HUES64 (cell line): Measurements from ENCODE around the gene CD9.

Source experiments
- H3K27ac ChIP-seq: 2 replicates; pipeline ENCODE4 v1.7.0; 2013; ENCODE audit warnings: low read depth, low read length, inconsistent platforms
- H3K27me3 ChIP-seq: 2 replicates; pipeline ENCODE4 v1.6.1; 2013; ENCODE audit warnings: mild to moderate bottlenecking, low read length; ENCODE audit not compliant: insufficient read depth
- H3K36me3 ChIP-seq: 2 replicates; pipeline ENCODE4 v1.6.1; 2013; ENCODE audit warnings: mild to moderate bottlenecking, low read length; ENCODE audit not compliant: insufficient read depth
- H3K4me1 ChIP-seq: 2 replicates; pipeline ENCODE4 v1.6.1; 2013; ENCODE audit warnings: mild to moderate bottlenecking, low read length, moderate library complexity; ENCODE audit not compliant: insufficient read depth
- H3K4me3 ChIP-seq: 2 replicates; pipeline ENCODE4 v1.5.1; 2013; ENCODE audit warnings: mild to moderate bottlenecking, low read length, moderate library complexity
- H3K9ac ChIP-seq: 2 replicates; pipeline ENCODE4 v1.6.1; 2013; ENCODE audit warnings: mild to moderate bottlenecking, low read depth, low read length
- H3K9me3 ChIP-seq: 2 replicates; pipeline ENCODE4 v1.6.1; 2013; ENCODE audit warnings: low read depth, low read length; ENCODE audit not compliant: insufficient read depth
- WGBS: fragments of 150-250, 120-280 bp; methylation state at CpG from one replicate; pipeline ENCODE4 v1.1.7; 2013; ENCODE audit warnings: missing lambda C conversion rate; 5-methylcytosine and 5-hydroxymethylcytosine counted together

Gene CD9

GRCh38 chr12:6166808-6167207 is 33.4 kb upstream of the CD9 start:
- no peak overlapping the region for H3K4me3 ChIP-seq
- no peaks in the 10 kb centered on the region for H3K9me3 ChIP-seq
- H3K9ac ChIP-seq, result no peak overlapping the region
- no peaks in the 10 kb centered on the region for H3K27me3 ChIP-seq
- 93% methylated on average over 6 of the region's 6 CpGs for WGBS
- no peaks in the 10 kb centered on the region for H3K36me3 ChIP-seq
- H3K27ac ChIP-seq, result no peak overlapping the region
- no peaks in the 10 kb centered on the region for H3K4me1 ChIP-seq

DNA sequence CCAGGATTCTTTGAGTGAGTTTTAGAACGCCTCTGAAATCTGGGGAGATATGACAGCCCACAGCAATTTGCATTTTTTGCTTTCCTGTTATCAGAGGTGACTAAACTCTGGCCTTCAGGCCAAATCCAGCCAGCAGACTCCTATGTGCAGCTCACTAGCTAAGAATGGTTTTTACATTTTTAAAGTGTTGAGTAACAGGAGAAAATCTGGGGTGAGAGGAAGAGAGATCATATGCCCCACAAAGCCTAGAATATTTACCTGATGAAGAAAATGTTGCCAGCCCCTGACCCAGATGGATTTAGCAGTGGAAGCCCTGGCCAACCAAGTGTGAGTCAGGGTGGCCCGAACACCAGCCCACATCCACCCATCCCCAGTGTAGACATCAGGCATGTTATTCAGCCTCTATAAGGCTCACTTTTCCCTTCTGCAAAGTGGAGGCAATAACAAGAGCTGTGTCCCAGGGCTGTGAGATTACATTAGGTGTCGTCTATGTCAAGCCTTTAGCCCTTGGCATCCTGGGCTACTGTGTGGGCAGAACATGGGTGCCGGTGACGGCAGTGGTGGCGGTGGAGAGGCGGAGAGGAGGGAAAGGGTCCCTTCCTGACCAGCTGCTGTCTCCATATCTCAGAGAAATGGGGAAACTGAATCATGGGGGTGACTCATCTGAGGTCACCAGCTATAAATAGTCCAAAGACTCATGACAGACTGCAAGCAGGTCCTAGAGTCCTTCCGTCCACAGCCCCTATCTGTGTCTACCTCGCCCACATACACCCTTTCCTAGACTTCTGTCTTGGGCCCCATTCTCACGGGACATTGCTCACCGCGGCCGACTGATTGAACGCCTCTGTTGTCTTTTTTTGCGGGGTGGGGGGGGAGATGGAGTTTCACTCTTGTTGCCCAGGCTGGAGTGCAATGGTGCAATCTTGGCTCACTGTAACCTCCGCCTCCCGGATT is 32.6 kb upstream of the CD9 start:
- 94% methylated on average over 17 of the region's 17 CpGs for WGBS
- Histone ChIP-seq H3K4me1 (no peaks in the 10 kb centered on the region), H3K27me3 (no peaks in the 10 kb centered on the region), H3K9me3 (no peaks in the 10 kb centered on the region), H3K4me3 (no peak overlapping the region), H3K36me3 (no peaks in the 10 kb centered on the region), H3K27ac (no peak overlapping the region), H3K9ac (no peak overlapping the region)

DNA sequence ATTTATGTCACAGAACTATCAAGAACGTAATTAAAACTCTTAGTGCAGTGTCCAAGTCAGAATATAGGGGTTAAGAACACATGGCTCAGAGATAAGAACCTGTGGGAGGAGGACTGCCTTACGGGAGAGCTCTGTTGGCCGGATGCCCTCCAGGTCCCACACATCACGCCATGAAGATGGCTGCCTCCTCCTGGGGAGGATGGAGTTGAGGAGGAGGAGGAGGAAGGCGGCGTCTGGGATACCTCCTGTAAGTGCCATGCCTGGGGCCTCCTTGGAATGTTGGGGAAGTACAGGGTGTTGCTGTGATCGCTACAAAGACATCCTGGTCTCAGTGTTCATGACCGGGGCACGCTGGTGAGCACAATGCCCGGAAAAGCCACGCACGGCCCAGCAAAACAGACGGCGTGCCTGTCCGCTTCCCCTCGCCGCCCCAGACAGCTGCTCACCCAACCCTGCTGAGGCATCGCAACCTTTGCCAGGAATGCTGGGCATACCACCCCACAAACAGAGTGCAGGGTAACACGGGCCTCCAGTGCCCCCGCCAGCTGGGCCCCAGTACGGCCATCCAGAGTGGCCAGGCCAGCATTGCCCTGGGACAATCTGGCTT is 28.7 kb upstream of the CD9 start:
- no peaks in the 10 kb centered on the region for H3K36me3 ChIP-seq
- H3K4me1 ChIP-seq, result no peaks in the 10 kb centered on the region
- no peaks in the 10 kb centered on the region for H3K27me3 ChIP-seq
- 95% methylated on average over 21 of the region's 21 CpGs for WGBS
- H3K9ac ChIP-seq, result no peak overlapping the region
- no peak overlapping the region for H3K27ac ChIP-seq
- no peaks in the 10 kb centered on the region for H3K9me3 ChIP-seq
- no peak overlapping the region for H3K4me3 ChIP-seq

GRCh38 chr12:6172086-6172485 is 28.1 kb upstream of the CD9 start:
- H3K27ac ChIP-seq, result no peak overlapping the region
- no peak overlapping the region for H3K4me3 ChIP-seq
- H3K36me3 ChIP-seq, result no peaks in the 10 kb centered on the region
- no peaks in the 10 kb centered on the region for H3K27me3 ChIP-seq
- WGBS, result 94% methylated on average over 15 of the region's 15 CpGs
- H3K9ac ChIP-seq, result no peak overlapping the region
- no peaks in the 10 kb centered on the region for H3K9me3 ChIP-seq
- no peaks in the 10 kb centered on the region for H3K4me1 ChIP-seq

DNA sequence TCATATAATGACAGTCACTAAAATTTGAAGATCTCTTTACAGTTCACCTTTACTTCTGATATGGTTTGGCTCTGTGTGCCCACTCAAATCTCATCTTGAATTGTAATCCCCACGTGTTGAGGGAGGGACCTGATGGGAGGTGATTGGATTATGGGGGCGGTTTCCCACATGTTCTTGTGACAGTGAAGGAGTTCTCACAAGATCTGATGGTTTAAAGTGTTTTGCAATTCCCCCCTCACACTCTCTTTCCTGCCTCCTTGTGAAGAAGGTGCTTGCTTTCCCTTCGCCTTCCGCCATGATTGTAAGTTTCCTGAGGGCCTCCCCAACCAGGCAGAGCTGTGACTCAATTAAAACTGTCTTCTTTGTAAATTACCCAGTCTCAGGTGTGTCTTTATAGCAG is 27.3 kb upstream of the CD9 start:
- Histone ChIP-seq H3K9me3 (no peaks in the 10 kb centered on the region), H3K4me1 (no peaks in the 10 kb centered on the region), H3K9ac (no peak overlapping the region), H3K36me3 (no peaks in the 10 kb centered on the region), H3K27ac (no peak overlapping the region), H3K4me3 (no peak overlapping the region), H3K27me3 (no peaks in the 10 kb centered on the region)
- 83% methylated on average over 4 of the region's 4 CpGs for WGBS

GRCh38 chr12:6177642-6178358 is 22.4 kb upstream of the CD9 start:
- no peak overlapping the region for H3K9ac ChIP-seq
- H3K4me3 ChIP-seq, result no peak overlapping the region
- H3K27ac ChIP-seq, result no peak overlapping the region
- H3K36me3 ChIP-seq, result no peaks in the 10 kb centered on the region
- no peaks in the 10 kb centered on the region for H3K27me3 ChIP-seq
- H3K9me3 ChIP-seq, result no peaks in the 10 kb centered on the region
- H3K4me1 ChIP-seq, result peaks cover 14% of the 10 kb centered on the region; the same call in 1 of the 2 replicates
- WGBS, result 92% methylated on average over 9 of the region's 10 CpGs

- Histone ChIP-seq H3K4me3 (no peak overlapping the region), H3K27ac (no peak overlapping the region), H3K9ac (no peak overlapping the region), H3K36me3 (no peaks in the 10 kb centered on the region), H3K9me3 (0 out of 2 replicates have a peak, but pooled peaks cover 4% of the 10 kb centered on the region), H3K27me3 (no peaks in the 10 kb centered on the region), H3K4me1 (peaks cover 14% of the 10 kb centered on the region; the same call in 1 of the 2 replicates)
- WGBS, result 70% methylated on average over 10 of the region's 10 CpGs
Observed at GRCh38 chr12:6178981-6179761, 21.0 kb upstream of the CD9 start.

DNA sequence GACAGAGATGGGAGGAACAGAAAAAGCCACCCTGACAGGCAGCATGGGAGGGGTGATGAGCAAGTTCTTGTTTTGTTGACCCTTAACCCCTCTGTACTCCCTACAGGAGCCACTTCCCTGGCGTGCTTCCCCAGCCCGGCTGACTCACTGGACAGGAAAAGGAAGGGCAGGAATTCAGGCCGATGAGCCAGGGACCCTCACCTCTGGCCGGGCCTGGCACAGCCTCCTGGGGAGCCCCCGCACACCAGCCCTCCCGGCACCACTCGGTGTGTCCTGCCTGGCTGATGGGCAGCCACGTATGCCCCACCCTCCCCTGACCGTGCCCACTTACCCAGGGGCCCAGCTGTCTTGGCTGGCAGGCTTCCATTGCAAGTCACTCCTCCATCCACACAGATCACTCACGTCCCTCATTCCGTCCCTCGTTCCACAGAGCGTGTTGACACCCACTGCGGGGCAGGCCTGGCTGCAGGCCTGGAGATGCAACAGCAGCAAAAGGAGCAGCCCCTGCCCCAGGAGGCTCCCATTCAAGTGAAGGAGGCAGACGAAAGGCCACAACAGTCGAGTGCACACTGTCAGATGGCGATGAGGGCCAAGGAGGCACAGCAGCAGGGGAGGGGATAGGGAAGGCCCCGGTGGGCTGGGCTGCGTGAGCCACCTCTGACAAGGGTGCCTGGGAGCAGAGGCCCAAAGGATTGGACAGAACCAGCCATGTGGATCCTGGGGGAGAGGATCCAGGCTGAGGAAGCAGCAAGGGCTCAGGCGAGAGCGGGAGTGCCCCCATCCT is 19.7 kb upstream of the CD9 start:
- Histone ChIP-seq H3K27me3 (no peaks in the 10 kb centered on the region), H3K27ac (no peak overlapping the region), H3K9ac (no peak overlapping the region), H3K4me3 (no peak overlapping the region), H3K9me3 (0 out of 2 replicates have a peak, but pooled peaks cover 6% of the 10 kb centered on the region), H3K36me3 (no peaks in the 10 kb centered on the region), H3K4me1 (peaks cover 14% of the 10 kb centered on the region; the same call in 1 of the 2 replicates)
- 90% methylated on average over 21 of the region's 21 CpGs for WGBS

DNA sequence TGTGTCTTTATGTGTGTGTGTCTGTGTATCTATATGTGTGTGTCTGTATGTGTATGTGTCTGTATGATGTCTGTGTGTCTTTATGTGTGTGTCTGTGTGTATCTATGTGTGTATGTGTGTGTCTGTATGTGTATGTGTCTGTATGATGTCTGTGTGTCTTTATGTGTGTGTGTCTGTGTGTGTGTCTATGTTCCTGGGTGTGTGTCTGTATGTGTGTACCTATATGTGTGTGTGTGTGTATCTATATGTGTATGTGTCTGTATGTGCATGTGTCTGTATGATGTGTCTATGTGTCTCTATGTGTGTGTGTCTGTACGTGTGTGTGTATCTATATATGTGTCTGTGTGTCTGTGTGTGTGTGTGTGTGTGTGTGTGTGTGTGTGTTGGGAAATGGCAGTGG is 19.0 kb upstream of the CD9 start:
- H3K36me3 ChIP-seq, result no peaks in the 10 kb centered on the region
- peaks cover 14% of the 10 kb centered on the region; the same call in 1 of the 2 replicates for H3K4me1 ChIP-seq
- no peaks in the 10 kb centered on the region for H3K27me3 ChIP-seq
- no peak overlapping the region for H3K4me3 ChIP-seq
- WGBS, result 92% methylated on average over 1 of the region's 1 CpG
- no peak overlapping the region for H3K27ac ChIP-seq
- 0 out of 2 replicates have a peak, but pooled peaks cover 6% of the 10 kb centered on the region for H3K9me3 ChIP-seq
- no peak overlapping the region for H3K9ac ChIP-seq
